ENCODE data around the gene GMDS. TPM values are rescaled to one million over a fixed set of nuclear protein-coding genes. Genes with fewer than 3 reads are reported as not detected.

Gene GMDS
- total and polyA plus RNA-seq, 2 of the 4 experiments (the other 2 are of a cell fraction) = 7.3 to 21.9 TPM

DNA sequence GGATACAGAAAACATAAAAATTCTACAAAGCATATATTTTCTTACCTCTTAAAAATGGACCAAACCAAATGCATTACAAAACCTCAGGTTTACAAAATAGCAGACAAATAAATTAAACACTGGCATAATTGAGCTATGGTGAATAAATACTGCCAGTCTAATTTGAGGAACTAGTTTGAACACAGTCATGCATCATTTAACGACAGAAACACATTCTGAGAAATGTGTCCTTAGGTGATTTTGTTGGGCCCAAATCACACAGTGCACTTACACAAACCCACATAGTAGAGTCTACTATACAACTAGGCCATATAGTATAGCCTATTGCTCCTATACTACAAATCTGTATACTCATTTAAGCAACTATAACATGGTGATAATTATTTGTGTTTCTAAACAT is 420.1 kb downstream of the GMDS start:
- no peak overlapping the region for H2BK120ac ChIP-seq (ENCODE audit: low read depth, low read length)
- H4K20me1 ChIP-seq (ENCODE audit: insufficient read depth, low read length) = no peaks in the 10 kb centered on the region
- H2AK5ac ChIP-seq (ENCODE audit: low read depth, low read length) = 0 out of 2 replicates have a peak overlapping the region, but pooled peaks have one; percentile 48
- H3K4me2 ChIP-seq (ENCODE audit: low read depth, low read length) = no peak overlapping the region
- POLR2A ChIA-PET (ENCODE audit: unreplicated experiment) = no interaction called here
- CTCF ChIA-PET = no interaction called here
- no peak overlapping the region for H3K27ac ChIP-seq (ENCODE audit: insufficient read depth, low read length)
- H3K27me3 ChIP-seq (ENCODE audit: control insufficient read depth, insufficient read depth, low read length) = no peaks in the 10 kb centered on the region
- no CpG with 5 or more reads among the region's 1 CpG for WGBS, 2 experiments (ENCODE audit: extremely low coverage in 2 of 2, insufficient read length in 1 of 2)
- H3K9ac ChIP-seq (ENCODE audit: low read depth, low read length) = no peak overlapping the region
- H2AK9ac ChIP-seq (replicated peaks; ENCODE audit: low read depth, low read length, poor library complexity) = no peak overlapping the region
- H3K9me1 ChIP-seq (ENCODE audit: insufficient read depth, low read length) = peaks cover 2% of the 10 kb centered on the region; the same call in 1 of the 2 replicates
- peak overlapping the region; percentile 26; the same call in 1 of the 2 replicates for H3K18ac ChIP-seq (ENCODE audit: low read depth, low read length)
- H3K79me1 ChIP-seq (ENCODE audit: low read depth in 1 of 2, low read length in 2 of 2) = no peaks in the 10 kb centered on the region
- H4K5ac ChIP-seq (ENCODE audit: low read depth, low read length) = no peak overlapping the region
- no peak overlapping the region for H3K23ac ChIP-seq (ENCODE audit: low read depth, low read length)
- H4K8ac ChIP-seq (ENCODE audit: low read depth in 2 of 2, low read length in 2 of 2) = no peak overlapping the region
- H2BK15ac ChIP-seq (ENCODE audit: low read depth, low read length) = no peak overlapping the region
- no peak overlapping the region for H3K14ac ChIP-seq (replicated peaks; ENCODE audit: low read depth, low read length)
- no peak overlapping the region for H3K4me3 ChIP-seq (ENCODE audit: insufficient read depth, low read depth, low read length)
- BruUV-seq (replicated peaks) = no TSS peak
- in situ Hi-C loops (cut with MboI; ENCODE audit: low sequenced_read_pairs) (no loop called here), intact Hi-C loops (cut with micrococcal nuclease) (loop anchor here (10.0 kb wide), 1 partner anchor 280 kb away; no protein-coding TSS in a partner anchor), dilution Hi-C loops (cut with HindIII; ENCODE audit: low sequenced_read_pairs, unreplicated experiment) (no loop called here)
- H2BK5ac ChIP-seq (ENCODE audit: low read depth, low read length, poor library complexity, severe bottlenecking) = no peak overlapping the region
- no peak overlapping the region for H2BK20ac ChIP-seq (ENCODE audit: low read depth, low read length)
- no peak overlapping the region for H3K56ac ChIP-seq (ENCODE audit: extremely low read depth, insufficient read depth, low read length)
- H3K9me3 ChIP-seq (ENCODE audit: control insufficient read depth, insufficient read depth, low read length) = peaks cover 2% of the 10 kb centered on the region; the same call in 1 of the 2 replicates
- H3K4ac ChIP-seq (ENCODE audit: low read depth, low read length) = no peak overlapping the region
- TF ChIP-seq RFX5 (IDR thresholded peaks at IDR 0.05; ENCODE audit: low read depth, low read length) = no peak
- H4K91ac ChIP-seq (ENCODE audit: insufficient read depth, low read depth, low read length) = no peak overlapping the region
- H3K36me3 ChIP-seq (ENCODE audit: control insufficient read depth, insufficient read depth, low read length) = no peaks in the 10 kb centered on the region
- DNase-seq (no peak), ATAC-seq (ENCODE audit: low read depth) (no peak)
- peaks cover 7% of the 10 kb centered on the region for H3K4me1 ChIP-seq (ENCODE audit: control insufficient read depth, insufficient read depth, low read length)
- H2AFZ ChIP-seq (replicated peaks; ENCODE audit: low read length, poor library complexity) = no peak overlapping the region
